ENCODE measurements around the gene MDC1. TPM values are rescaled to one million over a fixed set of nuclear protein-coding genes. Genes with fewer than 3 reads are reported as not detected.

Gene MDC1
- total and polyA plus RNA-seq, 2 of the 13 experiments (the other 11 are each of a cell fraction or from before 2014, with no cell fraction given): 8.4 to 14.0 TPM

GRCh38 chr6:30763618-30764489 lies 46.8 kb upstream of the MDC1 start (continued):
- no peak for TF ChIP-seq ZUFSP (CRISPR knock-in tag; IDR thresholded peaks at IDR 0.05; ENCODE audit: borderline replicate concordance)
- no peak for TF ChIP-seq ISX (CRISPR knock-in tag; conservative IDR thresholded peaks at IDR 0.05)
- no peak for TF ChIP-seq ZNF740 (CRISPR knock-in tag; IDR thresholded peaks at IDR 0.05)
- peak; percentile 94 for TF ChIP-seq GFI1 (CRISPR knock-in tag; IDR thresholded peaks at IDR 0.05; ENCODE audit: borderline replicate concordance)
- 0 out of 2 replicates have a peak, but pooled peaks have one; percentile 64 for TF ChIP-seq ZFP82 (CRISPR knock-in tag; IDR thresholded peaks at IDR 0.05; ENCODE audit: borderline replicate concordance)
- no peak for TF ChIP-seq HOXA9 (CRISPR knock-in tag; IDR thresholded peaks at IDR 0.05; ENCODE audit: borderline replicate concordance)
- no peak for TF ChIP-seq U2AF1 (optimal IDR thresholded peaks at IDR 0.05; ENCODE audit: low read depth, low read length)
- peak; percentile 93 for TF ChIP-seq ZNF670 (CRISPR knock-in tag; IDR thresholded peaks at IDR 0.05; ENCODE audit: borderline replicate concordance)
- TF ChIP-seq ZNF704 (CRISPR knock-in tag; IDR thresholded peaks at IDR 0.05; ENCODE audit: borderline replicate concordance): peak; percentile 72; the same call in 1 of the 2 replicates
- peak; percentile 2 to 20; a peak in 1 of 4 replicates for TF ChIP-seq MAFK (conservative IDR thresholded peaks at IDR 0.05 in 1 of 2, IDR thresholded peaks at IDR 0.05 in 1 of 2; ENCODE audit: low read length in 2 of 2)
- no peak for TF ChIP-seq ZSCAN12 (CRISPR knock-in tag; IDR thresholded peaks at IDR 0.05)
- peak; percentile 85; the same call in 1 of the 2 replicates for TF ChIP-seq ZNF350 (CRISPR knock-in tag; IDR thresholded peaks at IDR 0.05; ENCODE audit: borderline replicate concordance, low read depth)
- no peak for TF ChIP-seq CENPT (CRISPR knock-in tag; IDR thresholded peaks at IDR 0.05; ENCODE audit: low read depth)
- TF ChIP-seq ELF3 (CRISPR knock-in tag; IDR thresholded peaks at IDR 0.05): peak; percentile 98
- TF ChIP-seq SNAPC4 (CRISPR knock-in tag; IDR thresholded peaks at IDR 0.05): peak; percentile 81; the same call in 1 of the 2 replicates
- TF ChIP-seq ZFAT (CRISPR knock-in tag; conservative IDR thresholded peaks at IDR 0.05): no peak
- peak; percentile 8; the same call in 1 of the 2 replicates for TF ChIP-seq BRF2 (CRISPR knock-in tag; IDR thresholded peaks at IDR 0.05)
- TF ChIP-seq ELF1 (CRISPR knock-in tag; IDR thresholded peaks at IDR 0.05): peak; percentile 86

All from HepG2 (cell line).